Osteoblast (primary cell): ENCODE data around the gene SNRK. TPM values are rescaled to one million over a fixed set of nuclear protein-coding genes. Genes with fewer than 3 reads are reported as not detected.

Experiments
- DNase-seq: peaks from one replicate; pipeline ENCODE4 v3.0.0; 2011; ENCODE audit warnings: low spot score, mixed read lengths; ENCODE audit not compliant: insufficient read length; ENCODE audit errors: missing footprints
- H2AFZ ChIP-seq: 2 replicates; pipeline ENCODE4 v1.6.0; 2011; ENCODE audit warnings: mild to moderate bottlenecking, low read length
- H3K27ac ChIP-seq: 2 replicates; pipeline ENCODE4 v1.5.1; 2011; ENCODE audit warnings: mild to moderate bottlenecking, low read depth, low read length, moderate library complexity
- H3K27me3 ChIP-seq: 2 replicates; pipeline ENCODE4 v1.6.0; 2012; ENCODE audit warnings: mild to moderate bottlenecking, control low read depth, inconsistent platforms, low read length, moderate library complexity; ENCODE audit not compliant: insufficient read depth
- H3K36me3 ChIP-seq: 2 replicates; pipeline ENCODE4 v1.5.1; 2011; ENCODE audit warnings: mild to moderate bottlenecking, low read length, control low read depth, moderate library complexity; ENCODE audit not compliant: insufficient read depth
- H3K4me1 ChIP-seq: 2 replicates; pipeline ENCODE4 v1.5.1; 2011; ENCODE audit warnings: mild to moderate bottlenecking, low read length, control low read depth, moderate library complexity; ENCODE audit not compliant: insufficient read depth
- H3K4me2 ChIP-seq: 2 replicates; pipeline ENCODE4 v1.6.0; 2011; ENCODE audit warnings: mild to moderate bottlenecking, low read length; ENCODE audit not compliant: insufficient read depth
- H3K4me3 ChIP-seq: fragments of 200-600 bp; sonication (generic); 3 replicates; pipeline ENCODE4 v1.5.1; 2012; ENCODE audit warnings: mild to moderate bottlenecking, low read length, inconsistent platforms; ENCODE audit not compliant: insufficient read depth
- H3K79me2 ChIP-seq: 2 replicates; pipeline ENCODE4 v1.6.0; 2012; ENCODE audit warnings: mild to moderate bottlenecking, low read length, control low read depth, inconsistent platforms; ENCODE audit not compliant: insufficient read depth
- H3K9me3 ChIP-seq: 2 replicates; pipeline ENCODE4 v1.5.1; 2011; ENCODE audit warnings: low read depth, low read length, control low read depth
- H4K20me1 ChIP-seq: 2 replicates; pipeline ENCODE4 v1.6.0; 2012; ENCODE audit warnings: mild to moderate bottlenecking, low read length, control low read depth; ENCODE audit not compliant: insufficient read depth
- CTCF ChIP-seq: IDR thresholded peaks from 2 replicates; pipeline ENCODE4 v1.5.1; 2011; ENCODE audit warnings: mild to moderate bottlenecking, low read depth, low read length, moderate library complexity; ENCODE audit errors: extremely low read depth
- total RNA-seq: library from RNA; depleted of rRNA; stranded (reverse); fragments of >200 nt; gene quantifications from 2 replicates; pipeline ENCODE4 v1.2.3, GENCODE V29; 2012

Gene SNRK
- total RNA-seq, 1 donor: 26.1 TPM

- no peak overlapping the region for H2AFZ ChIP-seq
- no peaks in the 10 kb centered on the region for H3K9me3 ChIP-seq
- H3K27ac ChIP-seq: no peak overlapping the region
- TF ChIP-seq CTCF: no peak
- no peak overlapping the region for H3K4me3 ChIP-seq
- H3K4me1 ChIP-seq: no peaks in the 10 kb centered on the region
- H3K4me2 ChIP-seq: no peak overlapping the region
- no peaks in the 10 kb centered on the region for H3K79me2 ChIP-seq
- no peaks in the 10 kb centered on the region for H3K36me3 ChIP-seq
- no peak for DNase-seq
- peaks cover 29% of the 10 kb centered on the region for H3K27me3 ChIP-seq
- no peaks in the 10 kb centered on the region for H4K20me1 ChIP-seq
These were observed 7.3 kb upstream of the SNRK start for GRCh38 chr3:43279082-43279481.

GRCh38 chr3:43279532-43279931 lies 6.8 kb upstream of the SNRK start:
- TF ChIP-seq CTCF: no peak
- no peaks in the 10 kb centered on the region for H3K79me2 ChIP-seq
- no peak overlapping the region for H3K4me3 ChIP-seq
- H3K27ac ChIP-seq: no peak overlapping the region
- no peaks in the 10 kb centered on the region for H3K4me1 ChIP-seq
- no peaks in the 10 kb centered on the region for H3K9me3 ChIP-seq
- no peak overlapping the region for H3K4me2 ChIP-seq
- no peaks in the 10 kb centered on the region for H4K20me1 ChIP-seq
- H2AFZ ChIP-seq: no peak overlapping the region
- DNase-seq: no peak
- H3K36me3 ChIP-seq: no peaks in the 10 kb centered on the region
- peaks cover 33% of the 10 kb centered on the region for H3K27me3 ChIP-seq

- Histone ChIP-seq H3K4me1 (no peaks in the 10 kb centered on the region), H4K20me1 (no peaks in the 10 kb centered on the region), H2AFZ (no peak overlapping the region), H3K79me2 (no peaks in the 10 kb centered on the region), H3K4me3 (no peak overlapping the region), H3K36me3 (no peaks in the 10 kb centered on the region), H3K4me2 (no peak overlapping the region), H3K27me3 (peaks cover 33% of the 10 kb centered on the region), H3K27ac (no peak overlapping the region), H3K9me3 (no peaks in the 10 kb centered on the region)
- no peak for DNase-seq
- no peak for TF ChIP-seq CTCF
These were observed 5.3 kb upstream of the SNRK start for GRCh38 chr3:43281020-43281419.

GRCh38 chr3:43284171-43284570 lies 2.2 kb upstream of the SNRK start:
- H4K20me1 ChIP-seq: peaks cover 9% of the 10 kb centered on the region
- H3K4me3 ChIP-seq: no peak overlapping the region
- DNase-seq: no peak
- H2AFZ ChIP-seq: no peak overlapping the region
- peaks cover 14% of the 10 kb centered on the region for H3K4me1 ChIP-seq
- H3K27me3 ChIP-seq: peaks cover 30% of the 10 kb centered on the region
- no peak for TF ChIP-seq CTCF
- no peak overlapping the region for H3K4me2 ChIP-seq
- H3K79me2 ChIP-seq: peaks cover 23% of the 10 kb centered on the region
- H3K36me3 ChIP-seq: no peaks in the 10 kb centered on the region
- H3K27ac ChIP-seq: no peak overlapping the region
- H3K9me3 ChIP-seq: no peaks in the 10 kb centered on the region
